ENCODE results near the gene SAMD4A.

DNA sequence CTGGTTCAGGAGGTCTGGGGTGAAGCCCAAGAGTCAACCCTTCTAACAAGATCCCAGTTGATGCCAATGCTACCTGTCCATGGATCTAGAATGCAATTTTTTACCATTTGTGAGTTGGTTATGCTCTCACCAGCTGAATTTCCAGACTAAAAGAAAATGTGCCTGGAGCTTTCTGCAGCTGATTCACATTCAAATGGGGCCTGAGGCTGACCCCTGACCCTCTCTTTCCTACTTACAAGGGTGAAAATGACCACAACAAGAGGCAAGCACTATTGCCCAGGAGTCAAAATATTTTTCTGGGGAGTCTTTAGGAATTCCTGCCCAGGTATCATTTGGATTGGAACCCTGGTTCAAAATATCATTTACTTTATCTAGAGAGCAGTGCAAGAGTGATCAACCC, 159.1 kb downstream of the SAMD4A start:
- TF ChIP-seq, protein P1, sequence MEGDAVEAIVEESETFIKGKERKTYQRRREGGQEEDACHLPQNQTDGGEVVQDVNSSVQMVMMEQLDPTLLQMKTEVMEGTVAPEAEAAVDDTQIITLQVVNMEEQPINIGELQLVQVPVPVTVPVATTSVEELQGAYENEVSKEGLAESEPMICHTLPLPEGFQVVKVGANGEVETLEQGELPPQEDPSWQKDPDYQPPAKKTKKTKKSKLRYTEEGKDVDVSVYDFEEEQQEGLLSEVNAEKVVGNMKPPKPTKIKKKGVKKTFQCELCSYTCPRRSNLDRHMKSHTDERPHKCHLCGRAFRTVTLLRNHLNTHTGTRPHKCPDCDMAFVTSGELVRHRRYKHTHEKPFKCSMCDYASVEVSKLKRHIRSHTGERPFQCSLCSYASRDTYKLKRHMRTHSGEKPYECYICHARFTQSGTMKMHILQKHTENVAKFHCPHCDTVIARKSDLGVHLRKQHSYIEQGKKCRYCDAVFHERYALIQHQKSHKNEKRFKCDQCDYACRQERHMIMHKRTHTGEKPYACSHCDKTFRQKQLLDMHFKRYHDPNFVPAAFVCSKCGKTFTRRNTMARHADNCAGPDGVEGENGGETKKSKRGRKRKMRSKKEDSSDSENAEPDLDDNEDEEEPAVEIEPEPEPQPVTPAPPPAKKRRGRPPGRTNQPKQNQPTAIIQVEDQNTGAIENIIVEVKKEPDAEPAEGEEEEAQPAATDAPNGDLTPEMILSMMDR (IDR thresholded peaks at IDR 0.05; ENCODE audit: insufficient read depth, low read length, poor library complexity, severe bottlenecking): no peak
- TF ChIP-seq EZH2phosphoT487 (conservative IDR thresholded peaks at IDR 0.05; ENCODE audit: low read length): no peak

Measured in SU-DHL-6 (cell line).